Adrenal gland (tissue), 12 donors: ENCODE measurements around the gene STIM2. TPM values are rescaled to one million over a fixed set of nuclear protein-coding genes. Genes with fewer than 3 reads are reported as not detected.

Experiments
- DNase-seq, 7 donors: peaks; one replicate each; pipeline ENCODE4 v3.0.0-alpha.2; 2019 to 2020
- H3K27ac ChIP-seq, 5 donors: fragments of 200-600 bp; sonication (generic) in 4 of 5; 1 replicate in 3 of 5; 2 replicates in 2 of 5; pipeline versions ENCODE4 v1.5.1 to v1.8.0; 2016 to 2020; ENCODE audit warnings: mild to moderate bottlenecking in 1 of 5
- H3K27me3 ChIP-seq: fragments of 200-600 bp; 2 replicates; pipeline ENCODE4 v1.8.0; 2021
- H3K36me3 ChIP-seq, 2 donors: fragments of 200-600 bp; replicated peaks in 1 of 2; 1 replicate in 1 of 2; 2 replicates in 1 of 2; pipeline versions ENCODE4 v1.5.1 to v1.8.0; 2018 to 2022
- H3K4me1 ChIP-seq, 2 donors: fragments of 200-600 bp; replicated peaks in 1 of 2; 1 replicate in 1 of 2; 2 replicates in 1 of 2; pipeline versions ENCODE4 v1.5.1 to v1.8.0; 2018 to 2021
- H3K4me3 ChIP-seq, 4 donors: fragments of 200-600 bp; sonication (generic) in 3 of 4; one replicate each; pipeline ENCODE4 v1.5.1; 2016 to 2018
- H3K9me3 ChIP-seq, 3 donors: fragments of 200-600 bp; sonication (generic) in 1 of 3; replicated peaks in 1 of 3; 1 replicate in 2 of 3; 2 replicates in 1 of 3; pipeline versions ENCODE4 v1.5.1 to v1.8.0; 2016 to 2021
- POLR2A ChIP-seq, 2 donors: fragments of 450-650 bp; IDR thresholded peaks; one replicate each; pipeline ENCODE4 v1.6.1; 2017; ENCODE audit warnings: antibody characterized with exemption in 2 of 2, mild to moderate bottlenecking in 2 of 2, moderate library complexity in 1 of 2
- WGBS, 4 donors: extraction: QIAGEN DNeasy Blood & Tissue Kit in 2 of 4; methylation state at CpG; one replicate each; pipeline versions ENCODE4 v1.1.5 to v1.1.7; 2013 to 2017; 5-methylcytosine and 5-hydroxymethylcytosine counted together
- intact Hi-C, 2 donors: fragments of 100-400 bp; cut with DNase I; formaldehyde crosslinking; loops; one replicate each; pipeline versions ENCODE4 v1.14.1 to v1.15.0; 2022 to 2023
- polyA plus RNA-seq, 3 donors: library from polyadenylated mRNA; stranded (reverse); fragments of 200-250 nt in 2 of 3; fragments of 350-450 nt in 1 of 3; fragmentation: Illumina TruSeq in 1 of 3; extraction: RNeasy Lipid Tissue Mini Kit (QIAGEN cat#74804) in 1 of 3; gene quantifications; one replicate each; pipeline ENCODE4 v1.2.3, GENCODE V29; 2013 to 2014
- total RNA-seq, 9 donors: library from RNA; depleted of rRNA in 4 of 9; stranded (reverse); fragments of >200 nt in 4 of 9; fragments of 120-200 nt in 1 of 9; fragmentation: NEBNext Ultra II Directional in 1 of 9; extraction: Animal tissue kit (Norgen Biotek cat#: 25700) in 1 of 9; gene quantifications; one replicate each; pipeline versions ENCODE4 v1.1.0 to v1.2.4, GENCODE V29; 2013 to 2023
- TF ChIP-seq, protein P1 (sequence below), 6 experiments: fragments of 450-650 bp in 4 of 6; fragments of 200-600 bp in 2 of 6; sonication (generic) in 1 of 6; IDR thresholded peaks; 1 replicate in 5 of 6; 2 replicates in 1 of 6; pipeline versions ENCODE4 v1.5.1 to v1.8.0; 2016 to 2021; ENCODE audit warnings: antibody characterized with exemption in 6 of 6, mild to moderate bottlenecking in 2 of 6, moderate library complexity in 1 of 6
- donor health status: healthy with polysubstance abuse.
- donor health status: Bipolar disorder and iron deficiency.
- donor health status: DM: yes; HTN: yes; CAD: no.
- donor health status: DM: no; HTN: no; CAD: no.
- donor health status: DM: no; HTN: no; CAD: no.
- donor health status: DM: yes; HTN: yes; CAD: no.

STIM2 gene
- total and polyA plus RNA-seq, 12 donors: 7.5 to 30.4 (median 14.9) TPM

- Histone ChIP-seq H3K27ac (no peak overlapping the region), H3K27me3 (no peaks in the 10 kb centered on the region), H3K4me3 (no peak overlapping the region), H3K9me3 (no peaks in the 10 kb centered on the region), H3K4me1 (peaks cover 0 to 13% of the 10 kb centered on the region in 2 donors), H3K36me3 (no peaks in the 10 kb centered on the region)
- WGBS, 4 donors: 91 to 96% (median 93%) methylated on average over 2 of the region's 2 CpGs
- intact Hi-C loops: no loop called here
- TF ChIP-seq, protein P1, sequence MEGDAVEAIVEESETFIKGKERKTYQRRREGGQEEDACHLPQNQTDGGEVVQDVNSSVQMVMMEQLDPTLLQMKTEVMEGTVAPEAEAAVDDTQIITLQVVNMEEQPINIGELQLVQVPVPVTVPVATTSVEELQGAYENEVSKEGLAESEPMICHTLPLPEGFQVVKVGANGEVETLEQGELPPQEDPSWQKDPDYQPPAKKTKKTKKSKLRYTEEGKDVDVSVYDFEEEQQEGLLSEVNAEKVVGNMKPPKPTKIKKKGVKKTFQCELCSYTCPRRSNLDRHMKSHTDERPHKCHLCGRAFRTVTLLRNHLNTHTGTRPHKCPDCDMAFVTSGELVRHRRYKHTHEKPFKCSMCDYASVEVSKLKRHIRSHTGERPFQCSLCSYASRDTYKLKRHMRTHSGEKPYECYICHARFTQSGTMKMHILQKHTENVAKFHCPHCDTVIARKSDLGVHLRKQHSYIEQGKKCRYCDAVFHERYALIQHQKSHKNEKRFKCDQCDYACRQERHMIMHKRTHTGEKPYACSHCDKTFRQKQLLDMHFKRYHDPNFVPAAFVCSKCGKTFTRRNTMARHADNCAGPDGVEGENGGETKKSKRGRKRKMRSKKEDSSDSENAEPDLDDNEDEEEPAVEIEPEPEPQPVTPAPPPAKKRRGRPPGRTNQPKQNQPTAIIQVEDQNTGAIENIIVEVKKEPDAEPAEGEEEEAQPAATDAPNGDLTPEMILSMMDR (IDR thresholded peaks at IDR 0.05): no peak
- no peak for TF ChIP-seq POLR2A (IDR thresholded peaks at IDR 0.05)
- no peak for DNase-seq
These were observed 27.2 kb downstream of the STIM2 start for GRCh38 chr4:26887809-26888208.

GRCh38 chr4:26889356-26889755, 28.7 kb downstream of the STIM2 start:
- intact Hi-C loops: no loop called here
- 93 to 97% (median 93%) methylated on average over 2 to 3 of the region's 3 CpGs for WGBS, 4 donors
- Histone ChIP-seq H3K4me3 (no peak overlapping the region), H3K27ac (no peak overlapping the region), H3K36me3 (no peaks in the 10 kb centered on the region), H3K27me3 (no peaks in the 10 kb centered on the region), H3K9me3 (no peaks in the 10 kb centered on the region), H3K4me1 (peaks cover 0 to 13% of the 10 kb centered on the region in 2 donors)
- DNase-seq: no peak
- TF ChIP-seq, protein P1 (IDR thresholded peaks at IDR 0.05): no peak
- TF ChIP-seq POLR2A (IDR thresholded peaks at IDR 0.05): no peak

- peaks cover 0 to 8% of the 10 kb centered on the region in 2 donors for H3K4me1 ChIP-seq
- H3K27ac ChIP-seq: no peak overlapping the region
- intact Hi-C loops: no loop called here
- H3K4me3 ChIP-seq: no peak overlapping the region
- no peaks in the 10 kb centered on the region for H3K27me3 ChIP-seq
- H3K9me3 ChIP-seq: no peaks in the 10 kb centered on the region
- no peaks in the 10 kb centered on the region for H3K36me3 ChIP-seq
- DNase-seq: no peak
- TF ChIP-seq, protein P1 (IDR thresholded peaks at IDR 0.05): no peak
- no peak for TF ChIP-seq POLR2A (IDR thresholded peaks at IDR 0.05)
These were observed 30.4 kb downstream of the STIM2 start for GRCh38 chr4:26891054-26891453.

- DNase-seq: no peak
- Histone ChIP-seq H3K27me3 (no peaks in the 10 kb centered on the region), H3K27ac (no peak overlapping the region), H3K4me1 (peaks cover 0 to 1% of the 10 kb centered on the region in 2 donors), H3K9me3 (no peaks in the 10 kb centered on the region), H3K4me3 (no peak overlapping the region), H3K36me3 (no peaks in the 10 kb centered on the region)
- 97 to 99% (median 99%) methylated on average over 6 of the region's 6 CpGs for WGBS, 4 donors
- intact Hi-C loops: no loop called here
- no peak for TF ChIP-seq POLR2A (IDR thresholded peaks at IDR 0.05)
- TF ChIP-seq, protein P1 (IDR thresholded peaks at IDR 0.05): no peak
These were observed 31.2 kb downstream of the STIM2 start for GRCh38 chr4:26891867-26892266.
